Esophagus muscularis mucosa (tissue), 3 donors: Measurements from ENCODE around the gene SLC10A7.

ENCODE experiments used
- CTCF ChIP-seq, 3 experiments: fragments of 200-600 bp in 2 of 3; fragments of 450-650 bp in 1 of 3; sonication (generic) in 2 of 3; IDR thresholded peaks; one replicate each; pipeline ENCODE4 v1.5.1; 2017 to 2019; ENCODE audit warnings: antibody characterized with exemption in 3 of 3, mild to moderate bottlenecking in 2 of 3, moderate library complexity in 1 of 3
- POLR2A ChIP-seq: fragments of 450-650 bp; IDR thresholded peaks from one replicate; pipeline ENCODE4 v1.6.1; 2017; ENCODE audit warnings: antibody characterized with exemption, moderate library complexity, mild to moderate bottlenecking, low read depth
- POLR2AphosphoS5 ChIP-seq, 2 donors: sonication (generic); formaldehyde crosslinking; IDR thresholded peaks; one replicate each; pipeline ENCODE4 v1.6.1; 2017; ENCODE audit warnings: antibody characterized with exemption in 2 of 2

DNA sequence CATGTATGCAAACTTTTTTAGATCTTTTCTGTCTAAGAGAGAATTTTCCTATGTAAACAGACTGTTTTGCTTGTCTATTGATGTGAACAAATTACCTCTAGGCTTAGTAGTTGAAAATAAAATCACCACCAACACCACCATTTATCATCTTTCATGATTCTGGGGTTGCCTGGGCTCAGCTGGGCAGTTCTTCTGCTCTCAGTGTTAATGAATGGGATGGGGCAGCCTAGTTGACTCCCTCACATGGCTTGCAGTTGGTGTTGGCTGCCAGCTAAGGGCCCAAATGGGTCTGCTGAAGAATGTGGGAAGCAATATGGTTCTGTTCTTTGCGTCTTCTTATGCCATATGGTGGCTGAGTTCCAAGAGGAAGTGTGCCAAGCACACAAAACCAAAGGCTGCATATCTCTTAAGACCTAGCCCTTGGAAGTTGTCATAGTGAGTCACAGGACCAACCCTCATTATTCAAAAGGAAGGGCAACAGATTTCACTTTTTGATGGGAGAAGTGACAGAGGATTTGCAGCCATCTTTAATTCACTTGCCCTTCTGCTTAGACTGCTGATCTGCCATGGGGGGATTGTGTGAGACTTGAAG, 289.5 kb downstream of the SLC10A7 start:
- TF ChIP-seq CTCF (IDR thresholded peaks at IDR 0.05), result no peak
- TF ChIP-seq POLR2AphosphoS5 (IDR thresholded peaks at IDR 0.05), result no peak
- TF ChIP-seq POLR2A, result no peak
